IMR-90 (cell line): ENCODE data around the gene EPHB1. TPM values are rescaled to one million over a fixed set of nuclear protein-coding genes. Genes with fewer than 3 reads are reported as not detected.

Experiments used
- ATAC-seq: fragments of 200-7000 bp; cut with Tn5 transposase; 2 replicates; pipeline ENCODE4 v1.9.1; 2020; ENCODE audit warnings: low read depth, mild to moderate bottlenecking, moderate library complexity
- BruUV-seq: library from RNA; stranded (reverse); fragments of 400-500 nt; replicated peaks from 2 replicates; lab custom pipeline; 2021; lab: Mats Ljungman, UMichigan
- CTCF ChIA-PET: fragments of 300-600 bp; formaldehyde crosslinking; extraction: SDS; loops from one replicate; lab custom pipeline; 2021; ENCODE audit warnings: antibody characterized with exemption; lab: Yijun Ruan, JAX
- POLR2A ChIA-PET: fragments of 300-600 bp; sonication (Branson Sonifier 250); formaldehyde crosslinking; loops from one replicate; lab custom pipeline; 2022; ENCODE audit warnings: antibody characterized with exemption; ENCODE audit not compliant: unreplicated experiment; lab: Charles Lee
- DNase-seq: peaks from one replicate; pipeline ENCODE4 v3.0.0; 2013
- H2AFZ ChIP-seq: replicated peaks from 2 replicates; pipeline ENCODE3; 2013; ENCODE audit warnings: low read length, mild to moderate bottlenecking; ENCODE audit not compliant: poor library complexity
- H2AK5ac ChIP-seq: 2 replicates; pipeline ENCODE4 v1.6.1; 2013; ENCODE audit warnings: low read depth, low read length, inconsistent platforms
- H2AK9ac ChIP-seq: replicated peaks from 2 replicates; pipeline ENCODE3; 2013; ENCODE audit warnings: mild to moderate bottlenecking, low read depth, low read length, moderate library complexity; ENCODE audit not compliant: poor library complexity
- H2BK120ac ChIP-seq: 2 replicates; pipeline ENCODE4 v1.6.1; 2013; ENCODE audit warnings: low read depth, low read length, inconsistent platforms
- H2BK15ac ChIP-seq: 3 replicates; pipeline ENCODE4 v1.6.1; 2013; ENCODE audit warnings: low read depth, low read length, inconsistent platforms
- H2BK20ac ChIP-seq: 2 replicates; pipeline ENCODE4 v1.6.1; 2013; ENCODE audit warnings: low read depth, mild to moderate bottlenecking, inconsistent platforms, low read length, moderate library complexity
- H2BK5ac ChIP-seq: 2 replicates; pipeline ENCODE4 v1.6.1; 2013; ENCODE audit warnings: mild to moderate bottlenecking, low read depth, low read length, inconsistent platforms; ENCODE audit not compliant: poor library complexity, severe bottlenecking
- H3K14ac ChIP-seq: replicated peaks from 2 replicates; pipeline ENCODE4 v1.6.1; 2013; ENCODE audit warnings: low read depth, low read length, inconsistent platforms
- H3K18ac ChIP-seq: 2 replicates; pipeline ENCODE4 v1.6.1; 2013; ENCODE audit warnings: low read depth, low read length, control low read depth
- H3K23ac ChIP-seq: 2 replicates; pipeline ENCODE4 v1.6.1; 2013; ENCODE audit warnings: low read depth, low read length, inconsistent platforms
- H3K27ac ChIP-seq: 2 replicates; pipeline ENCODE4 v1.5.1; 2013; ENCODE audit warnings: mild to moderate bottlenecking, control low read depth, low read length; ENCODE audit not compliant: insufficient read depth
- H3K27me3 ChIP-seq: 2 replicates; pipeline ENCODE4 v1.6.1; 2013; ENCODE audit warnings: low read length; ENCODE audit not compliant: control insufficient read depth, insufficient read depth
- H3K36me3 ChIP-seq: 2 replicates; pipeline ENCODE4 v1.6.1; 2013; ENCODE audit warnings: low read length, mixed read lengths; ENCODE audit not compliant: control insufficient read depth, insufficient read depth
- H3K4ac ChIP-seq: 2 replicates; pipeline ENCODE4 v1.6.1; 2013; ENCODE audit warnings: low read depth, low read length, inconsistent platforms
- H3K4me1 ChIP-seq: 2 replicates; pipeline ENCODE4 v1.6.1; 2013; ENCODE audit warnings: low read length, mixed read lengths; ENCODE audit not compliant: control insufficient read depth, insufficient read depth
- H3K4me2 ChIP-seq: 2 replicates; pipeline ENCODE4 v1.6.1; 2013; ENCODE audit warnings: low read depth, mild to moderate bottlenecking, control low read depth, low read length, moderate library complexity
- H3K4me3 ChIP-seq: 2 replicates; pipeline ENCODE4 v1.5.1; 2013; ENCODE audit warnings: low read depth, mild to moderate bottlenecking, control low read depth, low read length, moderate library complexity; ENCODE audit not compliant: insufficient read depth
- H3K56ac ChIP-seq: 2 replicates; pipeline ENCODE4 v1.6.1; 2013; ENCODE audit warnings: low read length, inconsistent platforms; ENCODE audit not compliant: insufficient read depth; ENCODE audit errors: extremely low read depth
- H3K79me1 ChIP-seq, 2 experiments: 2 replicates each; pipeline ENCODE4 v1.6.1; 2013; ENCODE audit warnings: low read length in 2 of 2, inconsistent platforms in 1 of 2, low read depth in 1 of 2
- H3K9ac ChIP-seq: 2 replicates; pipeline ENCODE4 v1.6.1; 2013; ENCODE audit warnings: low read depth, low read length, control low read depth
- H3K9me1 ChIP-seq: 2 replicates; pipeline ENCODE4 v1.6.1; 2013; ENCODE audit warnings: low read length, inconsistent platforms; ENCODE audit not compliant: insufficient read depth
- H3K9me3 ChIP-seq: 2 replicates; pipeline ENCODE4 v1.6.1; 2013; ENCODE audit warnings: low read length; ENCODE audit not compliant: control insufficient read depth, insufficient read depth
- H4K20me1 ChIP-seq: 2 replicates; pipeline ENCODE4 v1.6.1; 2013; ENCODE audit warnings: low read length, inconsistent platforms; ENCODE audit not compliant: insufficient read depth
- H4K5ac ChIP-seq: 2 replicates; pipeline ENCODE4 v1.6.1; 2013; ENCODE audit warnings: mild to moderate bottlenecking, low read depth, low read length, control low read depth
- H4K8ac ChIP-seq, 2 experiments: 2 replicates each; pipeline ENCODE4 v1.6.1; 2013; ENCODE audit warnings: low read depth in 2 of 2, low read length in 2 of 2, control low read depth in 1 of 2, inconsistent platforms in 1 of 2
- H4K91ac ChIP-seq: 2 replicates; pipeline ENCODE4 v1.6.1; 2013; ENCODE audit warnings: low read depth, low read length, inconsistent platforms; ENCODE audit not compliant: insufficient read depth
- CEBPB ChIP-seq: IDR thresholded peaks from 2 replicates; pipeline ENCODE4 v1.6.1; 2012; ENCODE audit warnings: low read depth, low read length, improper control_type of control experiment
- ELK1 ChIP-seq: fragments of 150-350 bp; IDR thresholded peaks from 2 replicates; pipeline ENCODE4 v1.6.1; 2016; ENCODE audit warnings: low read depth, mild to moderate bottlenecking, low read length, moderate library complexity, borderline replicate concordance
- FOS ChIP-seq: fragments of 150-350 bp; IDR thresholded peaks from 2 replicates; pipeline ENCODE4 v1.6.1; 2016; ENCODE audit warnings: low read depth, low read length
- MAFK ChIP-seq: IDR thresholded peaks from 2 replicates; pipeline ENCODE4 v1.6.1; 2012; ENCODE audit warnings: low read depth, low read length, improper control_type of control experiment
- NFE2L2 ChIP-seq: fragments of 150-350 bp; IDR thresholded peaks from 2 replicates; pipeline ENCODE4 v1.6.1; 2016; ENCODE audit warnings: low read depth, mild to moderate bottlenecking, low read length
- POLR2A ChIP-seq: IDR thresholded peaks from 2 replicates; pipeline ENCODE4 v1.6.1; 2012; ENCODE audit warnings: mild to moderate bottlenecking, low read depth, low read length
- RCOR1 ChIP-seq: IDR thresholded peaks from 2 replicates; pipeline ENCODE4 v1.6.1; 2012; ENCODE audit warnings: mild to moderate bottlenecking, low read length, improper control_type of control experiment; ENCODE audit not compliant: insufficient replicate concordance
- WGBS, 2 experiments: methylation state at CpG; one replicate each; pipeline versions ENCODE4 v1.1.5 to v1.1.7; 2013; ENCODE audit warnings: missing lambda C conversion rate in 2 of 2; ENCODE audit not compliant: insufficient read length in 1 of 2; ENCODE audit errors: extremely low coverage in 2 of 2; 5-methylcytosine and 5-hydroxymethylcytosine counted together
- dilution Hi-C: fragments of 300-500 bp; cut with HindIII; formaldehyde crosslinking; loops from one replicate; pipeline ENCODE4 v1.14.3; 2018; ENCODE audit warnings: low sequenced_read_pairs; ENCODE audit not compliant: unreplicated experiment
- in situ Hi-C: fragments of 300-500 bp; cut with MboI; formaldehyde crosslinking; loops from 3 replicates; pipeline ENCODE4 v1.14.3; 2019; ENCODE audit warnings: low sequenced_read_pairs, inconsistent platforms, mixed read lengths
- intact Hi-C: fragments of 100-400 bp; cut with micrococcal nuclease; formaldehyde crosslinking; loops from 2 replicates; pipeline ENCODE4 v1.10.0; 2022
- polyA plus RNA-seq, 3 experiments: library from polyadenylated mRNA; depleted of rRNA; stranded (reverse); fragments of >200 nt; gene quantifications; 2 replicates each; pipeline ENCODE4 v1.2.3, GENCODE V29; 2012; ENCODE audit warnings: low replicate concordance in 1 of 3
- total RNA-seq: library from RNA; depleted of rRNA; stranded (reverse); fragments of >200 nt; gene quantifications from 2 replicates; pipeline ENCODE4 v1.2.3, GENCODE V29; 2012
- TF ChIP-seq, protein P1 (sequence below): fragments of 150-350 bp; IDR thresholded peaks from 2 replicates; pipeline ENCODE4 v1.6.1; 2017; ENCODE audit warnings: mild to moderate bottlenecking, antibody characterized with exemption, low read length, low read depth

The EPHB1 gene
- total and polyA plus RNA-seq, 2 of the 4 experiments (the other 2 are of a cell fraction): 0.17 to 0.36 TPM

- Histone ChIP-seq H3K4me2 (no peak overlapping the region), H3K27me3 (no peaks in the 10 kb centered on the region), H2AK5ac (no peak overlapping the region), H2AK9ac (no peak overlapping the region), H3K9ac (no peak overlapping the region), H4K5ac (no peak overlapping the region), H3K4me3 (no peak overlapping the region), H3K23ac (no peak overlapping the region), H2BK5ac (no peak overlapping the region), H3K14ac (no peak overlapping the region), H3K36me3 (no peaks in the 10 kb centered on the region), H4K91ac (no peak overlapping the region), H3K18ac (no peak overlapping the region), H3K4me1 (no peaks in the 10 kb centered on the region), H2BK20ac (no peak overlapping the region), H2AFZ (no peak overlapping the region), H3K56ac (no peak overlapping the region), H2BK15ac (no peak overlapping the region), H4K8ac (no peak overlapping the region), H4K20me1 (no peaks in the 10 kb centered on the region), H2BK120ac (no peak overlapping the region), H3K9me3 (no peaks in the 10 kb centered on the region), H3K4ac (no peak overlapping the region), H3K9me1 (no peaks in the 10 kb centered on the region), H3K79me1 (no peaks in the 10 kb centered on the region), H3K27ac (no peak overlapping the region)
- ATAC-seq: no peak
- TF ChIP-seq NFE2L2: no peak
- no peak for TF ChIP-seq MAFK
- TF ChIP-seq FOS: no peak
- TF ChIP-seq POLR2A: no peak
- no peak for TF ChIP-seq CEBPB
- no peak for TF ChIP-seq RCOR1
- TF ChIP-seq, protein P1, sequence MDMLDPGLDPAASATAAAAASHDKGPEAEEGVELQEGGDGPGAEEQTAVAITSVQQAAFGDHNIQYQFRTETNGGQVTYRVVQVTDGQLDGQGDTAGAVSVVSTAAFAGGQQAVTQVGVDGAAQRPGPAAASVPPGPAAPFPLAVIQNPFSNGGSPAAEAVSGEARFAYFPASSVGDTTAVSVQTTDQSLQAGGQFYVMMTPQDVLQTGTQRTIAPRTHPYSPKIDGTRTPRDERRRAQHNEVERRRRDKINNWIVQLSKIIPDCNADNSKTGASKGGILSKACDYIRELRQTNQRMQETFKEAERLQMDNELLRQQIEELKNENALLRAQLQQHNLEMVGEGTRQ: no peak
- no peak for TF ChIP-seq ELK1
- intact Hi-C loops: no loop called here
- in situ Hi-C loops: no loop called here
- CTCF ChIA-PET: no interaction called here
- POLR2A ChIA-PET: no interaction called here
- dilution Hi-C loops: no loop called here
- no TSS peak for BruUV-seq
- no CpG with 5 or more reads among the region's 2 CpGs for WGBS, 2 experiments
- no peak for DNase-seq
Measured at GRCh38 chr3:134908271-134908670, 113.2 kb downstream of the EPHB1 start.
